Muscle of arm (tissue), 14 donors: ENCODE results near the gene TMEM82. TPM values are rescaled to one million over a fixed set of nuclear protein-coding genes. Genes with fewer than 3 reads are reported as not detected.
"Not testable (repeated sequence)": the region's sequence is repeated elsewhere in the genome, so short reads cannot be mapped to it uniquely, and the experiment has no call there.

ENCODE experiments used
- DNase-seq: peaks from one replicate; pipeline ENCODE4 v3.0.0-alpha.2; 2013
- long read RNA-seq, 11 donors: transcript quantifications; one replicate each; lab custom pipeline, GENCODE V29; 2026
- polyA plus RNA-seq, 12 donors: library from polyadenylated mRNA; unstranded; fragments of 120-200 nt; gene quantifications; one replicate each; pipeline ENCODE4 v1.2.1, GENCODE V29; 2013; ENCODE audit not compliant: insufficient read length in 12 of 12

Gene TMEM82
- polyA plus RNA-seq = not detected
- long read RNA-seq, donor 1, transcript TMEM82-201 (6 exons, 1,520 nt) = major isoform, 10 of 10 reads
- long read RNA-seq, donor 1, partial matches to known transcripts = 0 of 10 reads
- long read RNA-seq, donor 1, other reads (novel, unspliced or antisense) = 0 of 10 reads
- long read RNA-seq, donor 2 = 0 reads
- long read RNA-seq, donor 3 = 0 reads
- long read RNA-seq, donor 4 = 0 reads
- long read RNA-seq, donor 5 = 0 reads
- long read RNA-seq, donor 6 = 0 reads
- long read RNA-seq, donor 7 = 0 reads
- long read RNA-seq, donor 8 = 0 reads
- long read RNA-seq, donor 9 = 0 reads
- long read RNA-seq, donor 10 = 0 reads
- long read RNA-seq, donor 11 = 0 reads

DNA sequence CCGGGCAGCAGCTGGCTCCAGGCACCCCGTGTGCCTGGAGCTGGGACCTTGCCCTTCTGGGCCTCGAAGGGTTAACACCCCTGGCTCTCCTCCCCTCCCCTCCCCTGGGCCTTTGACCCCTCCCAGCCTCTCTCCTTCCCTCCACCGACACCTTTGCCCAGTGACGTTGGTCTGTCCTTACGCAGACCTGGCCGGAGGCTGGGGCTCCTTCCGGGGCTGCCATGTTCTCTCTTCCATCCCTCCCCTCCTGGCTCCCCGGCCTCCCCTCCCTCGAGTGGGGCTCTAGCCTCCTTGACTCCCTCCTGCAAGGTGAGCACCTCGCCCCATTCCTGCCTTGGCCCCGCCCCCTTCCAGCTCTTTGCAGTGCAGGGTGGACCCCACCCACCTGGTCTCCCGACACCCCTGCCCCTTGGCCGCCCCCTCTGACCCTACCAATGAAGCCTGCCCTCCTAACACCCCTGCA, at the start of gene TMEM82:
Gene TMEM82 (plus strand): TSS at position 161 of the 463 bp plus-strand sequence. CDS start 61 bp downstream, at position 222.
- no peak for DNase-seq

- DNase-seq = no peak
Measured at GRCh38 chr1:15693371-15693770, 48.9 kb upstream of the TMEM82 start.

DNA sequence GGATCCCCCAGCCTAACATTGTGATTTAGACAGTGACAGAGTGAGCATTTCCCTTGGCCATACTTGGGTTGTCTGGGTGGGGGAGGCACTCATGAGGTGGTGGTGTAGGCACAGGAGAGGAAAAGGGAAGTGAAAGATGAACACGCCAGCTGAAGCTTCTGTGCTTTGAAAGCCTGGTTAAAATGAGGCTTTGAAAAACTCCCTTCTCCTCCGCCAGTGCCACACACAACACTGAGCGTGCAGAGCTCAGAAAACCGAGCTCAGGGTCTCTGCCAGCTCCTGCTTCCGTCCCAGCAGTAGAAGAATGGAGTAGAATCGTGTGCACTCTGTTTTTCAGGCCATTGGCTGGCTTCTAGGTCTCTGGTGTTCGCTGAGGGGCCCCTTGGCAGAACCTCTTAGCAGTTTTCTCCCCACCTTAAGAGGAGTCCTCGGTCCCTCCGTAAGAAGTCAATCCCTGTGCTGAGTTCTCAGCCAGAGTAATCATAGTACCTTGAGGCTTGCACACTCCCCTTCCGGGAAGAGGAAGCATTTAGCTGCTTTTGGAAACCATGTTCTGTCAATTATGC, 45.3 kb upstream of the TMEM82 start:
- DNase-seq = no peak

GRCh38 chr1:15698201-15698600, 44.1 kb upstream of the TMEM82 start:
- no peak for DNase-seq

GRCh38 chr1:15699321-15699720, 43.0 kb upstream of the TMEM82 start:
- DNase-seq = not testable (repeated sequence)

- DNase-seq = no peak
Measured at GRCh38 chr1:15700508-15700907, 41.8 kb upstream of the TMEM82 start.

GRCh38 chr1:15701784-15702183, 40.5 kb upstream of the TMEM82 start:
- no peak for DNase-seq

GRCh38 chr1:15702722-15703550, 39.4 kb upstream of the TMEM82 start:
- DNase-seq = no peak

GRCh38 chr1:15703562-15703961, 38.7 kb upstream of the TMEM82 start:
- peak; percentile 64 for DNase-seq

DNA sequence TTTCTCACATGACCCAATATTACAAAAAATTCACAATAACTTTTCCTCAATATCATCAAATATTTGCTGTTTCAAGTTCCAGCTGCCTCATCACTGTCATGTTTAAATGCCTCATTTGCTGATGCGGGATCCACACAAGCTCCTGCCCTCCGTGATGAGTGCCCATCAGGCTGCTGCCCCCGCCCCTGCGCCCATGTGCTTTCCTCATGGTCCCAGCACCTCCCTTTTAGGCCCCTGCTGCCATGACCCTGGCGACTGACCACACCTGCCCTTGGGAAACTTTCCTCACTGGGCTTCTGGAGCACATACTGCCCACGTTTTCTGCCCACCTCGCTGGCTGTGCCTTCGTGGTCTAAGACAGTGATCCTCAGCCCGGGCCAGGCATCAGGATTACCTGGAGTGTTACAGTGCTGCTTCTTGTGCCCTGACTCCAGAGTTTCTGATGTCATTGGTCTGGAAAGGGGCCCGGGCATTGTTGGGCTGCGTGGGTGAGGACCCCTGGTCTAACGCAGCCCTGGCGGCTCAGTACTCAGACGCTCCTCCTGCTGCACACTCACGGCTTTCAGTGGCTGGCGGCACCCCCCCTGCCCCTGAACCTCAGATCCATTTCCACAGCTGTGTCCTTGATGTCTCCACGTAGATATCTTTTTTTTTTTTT, 37.6 kb upstream of the TMEM82 start:
- no peak for DNase-seq

GRCh38 chr1:15705184-15705566, 37.1 kb upstream of the TMEM82 start:
- DNase-seq = no peak

- no peak for DNase-seq
Measured at GRCh38 chr1:15706751-15707150, 35.5 kb upstream of the TMEM82 start.

DNA sequence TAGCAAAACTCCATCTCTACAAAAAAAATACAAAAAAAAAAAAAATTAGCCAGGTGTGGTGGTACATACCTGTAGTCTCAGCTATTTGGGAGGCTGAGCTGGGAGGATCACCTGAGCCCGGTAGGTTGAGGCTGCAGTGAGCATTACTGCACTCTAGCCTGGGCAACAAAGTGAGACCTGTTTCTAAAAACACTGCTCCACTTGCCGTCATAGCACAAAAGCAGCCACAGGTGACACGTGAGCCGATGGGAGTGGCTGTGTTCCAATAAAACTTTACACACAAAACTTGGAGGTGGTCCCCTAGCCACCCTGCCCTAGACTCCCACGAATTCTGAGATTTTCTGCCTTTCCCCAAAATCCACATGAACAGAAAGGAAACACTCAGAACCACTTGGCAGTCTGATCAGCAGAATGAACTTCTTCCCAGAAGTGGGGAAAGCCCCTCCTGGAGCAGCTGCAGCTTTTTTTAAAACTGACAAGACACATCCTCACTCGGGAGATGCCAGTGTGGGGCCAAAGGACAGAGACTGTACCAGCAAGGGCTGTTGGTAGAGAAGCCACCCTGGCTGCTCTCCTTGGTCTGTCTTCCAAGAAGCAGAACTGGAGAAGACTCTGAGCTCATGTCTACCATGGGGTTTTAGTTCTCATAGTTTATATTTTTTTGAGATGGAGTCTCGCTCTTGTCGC, 34.9 kb upstream of the TMEM82 start:
- DNase-seq = no peak

DNA sequence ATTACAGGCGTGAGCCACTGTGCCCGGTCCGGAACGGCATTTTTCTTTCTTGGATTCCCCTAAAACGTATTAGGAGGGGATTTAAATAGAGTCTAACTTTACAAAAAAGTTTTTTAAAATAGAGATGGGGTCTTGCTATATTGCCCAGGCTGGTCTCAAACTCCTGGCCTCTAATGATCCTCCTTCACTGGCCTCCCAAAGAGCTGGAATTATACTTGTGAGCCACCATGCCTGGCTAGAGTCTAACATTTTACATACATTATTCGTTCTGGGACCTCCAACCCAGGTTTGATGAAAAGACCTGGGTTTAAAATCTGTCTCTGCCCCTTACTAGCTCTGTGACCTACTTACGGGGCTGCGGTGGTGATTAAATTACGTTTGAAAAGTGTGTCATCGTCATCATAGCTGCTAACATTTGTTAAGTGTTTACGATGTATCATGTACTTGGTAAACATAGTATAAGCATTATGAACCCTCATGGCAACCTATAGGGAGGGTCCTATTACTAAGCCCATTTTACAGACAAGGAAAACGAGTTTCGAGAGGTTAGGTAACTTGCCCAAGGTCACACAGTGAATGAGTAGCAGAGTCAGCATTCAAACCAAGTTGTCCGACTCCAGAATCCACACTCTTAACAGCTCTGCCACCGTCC, 33.7 kb upstream of the TMEM82 start:
- DNase-seq = no peak

DNA sequence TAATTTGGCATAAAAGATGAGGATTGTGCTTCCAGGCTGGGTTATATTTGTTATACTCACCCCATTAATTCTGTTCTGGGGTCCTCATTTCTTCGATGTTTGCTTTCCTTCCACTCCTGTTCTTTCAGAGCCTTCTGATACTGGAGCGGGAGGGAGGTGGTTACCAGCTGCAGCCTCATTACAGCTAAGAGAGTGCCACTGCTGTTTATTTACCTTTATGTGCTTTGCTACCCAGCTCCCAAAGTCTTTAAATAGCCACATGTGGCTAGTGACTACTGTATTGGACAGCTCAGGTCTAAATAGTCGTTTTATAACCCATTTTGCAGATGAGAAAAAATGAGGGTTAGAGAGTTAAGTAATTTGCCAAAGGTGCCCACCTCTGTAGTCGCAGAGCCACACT, 33.1 kb upstream of the TMEM82 start:
- DNase-seq = no peak

DNA sequence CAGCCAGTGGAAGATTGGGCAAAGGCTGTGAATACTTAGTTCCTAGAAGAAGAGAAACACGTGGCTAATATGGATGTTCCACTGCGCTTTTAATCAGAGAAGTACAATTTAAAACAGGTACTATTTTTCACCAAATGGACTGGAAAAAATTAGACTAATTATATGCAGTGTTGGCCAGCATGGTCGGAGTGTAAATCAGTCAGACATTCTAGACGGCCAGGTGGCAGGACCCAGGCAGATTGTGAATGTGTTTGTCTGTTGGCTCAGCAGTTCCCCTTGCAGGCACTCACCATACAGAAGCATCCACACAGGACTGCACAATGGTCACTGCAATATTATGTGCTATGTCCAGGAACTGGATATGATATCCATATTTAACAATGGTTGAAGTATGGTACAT, 30.1 kb upstream of the TMEM82 start:
- DNase-seq = no peak

GRCh38 chr1:15714406-15715136, 27.7 kb upstream of the TMEM82 start:
- peak; percentile 41 for DNase-seq

DNA sequence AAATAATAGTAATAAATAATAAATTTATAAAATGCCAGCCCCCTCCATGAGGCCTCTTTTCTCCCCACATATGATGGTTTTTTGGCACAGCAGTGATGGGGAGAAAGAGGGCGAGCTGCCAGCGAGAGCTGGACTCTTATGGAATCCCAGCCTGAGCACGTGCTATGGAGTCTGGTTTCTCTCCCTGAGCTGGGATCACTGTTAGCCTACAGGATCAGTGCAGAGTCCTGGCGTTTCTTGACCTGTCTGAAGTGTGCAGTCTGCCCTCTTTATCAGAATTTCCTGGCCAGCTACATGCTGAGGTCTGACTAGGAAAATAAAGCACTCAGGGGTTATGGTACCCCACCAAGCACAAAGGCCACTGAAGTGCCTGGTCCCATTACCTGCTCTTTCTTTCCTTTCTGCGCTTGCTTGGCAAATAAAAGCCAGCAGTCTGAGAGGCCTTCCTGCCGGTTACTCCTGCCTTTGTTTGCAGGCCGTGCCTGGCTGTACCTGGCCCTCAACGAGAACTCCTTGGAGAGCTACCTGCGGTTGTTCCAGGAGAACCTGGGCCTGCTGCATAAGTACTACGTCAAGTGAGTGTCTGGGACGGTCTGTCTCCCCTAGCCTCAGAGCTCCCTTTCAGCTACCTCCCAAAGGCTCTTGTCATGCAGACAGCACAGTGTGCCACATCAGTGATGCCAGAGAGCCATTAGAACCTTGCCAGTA, 24.7 kb upstream of the TMEM82 start:
- no peak for DNase-seq

DNA sequence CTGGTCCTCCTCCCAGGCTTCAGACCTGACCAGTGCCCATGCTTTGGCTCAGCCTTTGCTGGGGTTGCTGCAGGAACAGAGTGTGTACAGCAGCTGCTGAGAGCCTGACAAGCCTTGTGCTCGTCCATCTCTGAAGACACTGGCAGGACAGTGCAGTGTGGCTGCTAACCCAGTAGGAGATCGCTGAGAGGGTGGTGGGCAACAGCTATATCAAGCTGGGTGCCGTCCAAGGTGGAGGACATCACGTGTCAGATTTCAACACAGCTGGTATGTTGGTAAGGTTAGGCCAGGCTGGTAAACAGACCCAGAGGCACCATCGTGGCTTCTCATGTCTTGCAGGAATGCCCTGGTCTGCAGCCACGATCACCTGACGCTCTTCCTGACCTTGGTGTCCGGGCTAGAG, 24.1 kb upstream of the TMEM82 start:
- no peak for DNase-seq
